Brain pericyte (primary cell): ENCODE data around the gene RIMBP2.
"Not testable (repeated sequence)": the region's sequence is repeated elsewhere in the genome, so short reads cannot be mapped to it uniquely, and the experiment has no call there.

Experiments
- DNase-seq: peaks from one replicate; pipeline ENCODE4 v3.0.0-alpha.2; 2012; ENCODE audit warnings: low read depth, low spot score

The RIMBP2 gene

GRCh38 chr12:130596241-130596640 lies 119.9 kb downstream of the RIMBP2 start:
- DNase-seq: no peak

- DNase-seq: no peak
Measured at GRCh38 chr12:130595566-130595965, 120.5 kb downstream of the RIMBP2 start.

GRCh38 chr12:130593056-130593455 lies 123.0 kb downstream of the RIMBP2 start:
- DNase-seq: no peak

GRCh38 chr12:130592641-130593040 lies 123.5 kb downstream of the RIMBP2 start:
- DNase-seq: no peak

GRCh38 chr12:130591736-130592135 lies 124.4 kb downstream of the RIMBP2 start:
- DNase-seq: no peak

GRCh38 chr12:130590685-130591084 lies 125.4 kb downstream of the RIMBP2 start:
- no peak for DNase-seq

- DNase-seq: no peak
Measured at GRCh38 chr12:130589540-130590317, 126.4 kb downstream of the RIMBP2 start.

GRCh38 chr12:130588696-130589539 lies 127.2 kb downstream of the RIMBP2 start:
- DNase-seq: no peak

GRCh38 chr12:130587966-130588365 lies 128.1 kb downstream of the RIMBP2 start:
- DNase-seq: no peak

GRCh38 chr12:130584475-130584874 lies 131.6 kb downstream of the RIMBP2 start:
- not testable (repeated sequence) for DNase-seq

- no peak for DNase-seq
Measured at GRCh38 chr12:130583800-130584199, 132.3 kb downstream of the RIMBP2 start.

GRCh38 chr12:130583317-130583716 lies 132.8 kb downstream of the RIMBP2 start:
- no peak for DNase-seq

GRCh38 chr12:130582286-130582685 lies 133.8 kb downstream of the RIMBP2 start:
- DNase-seq: no peak

GRCh38 chr12:130581782-130582181 lies 134.3 kb downstream of the RIMBP2 start:
- DNase-seq: no peak

- DNase-seq: no peak
Measured at GRCh38 chr12:130579231-130579630, 136.9 kb downstream of the RIMBP2 start.

GRCh38 chr12:130577351-130577750 lies 138.7 kb downstream of the RIMBP2 start:
- no peak for DNase-seq

GRCh38 chr12:130576371-130576816 lies 139.7 kb downstream of the RIMBP2 start:
- no peak for DNase-seq

GRCh38 chr12:130574402-130574801 lies 141.7 kb downstream of the RIMBP2 start:
- DNase-seq: no peak

- DNase-seq: no peak
Measured at GRCh38 chr12:130573766-130574165, 142.3 kb downstream of the RIMBP2 start.

- DNase-seq: no peak
Measured at GRCh38 chr12:130573235-130573634, 142.9 kb downstream of the RIMBP2 start.

GRCh38 chr12:130572553-130572952 lies 143.5 kb downstream of the RIMBP2 start:
- DNase-seq: no peak

GRCh38 chr12:130571734-130572133 lies 144.4 kb downstream of the RIMBP2 start:
- no peak for DNase-seq

GRCh38 chr12:130571089-130571488 lies 145.0 kb downstream of the RIMBP2 start:
- DNase-seq: no peak
